HL-60 (cell line): Measurements from ENCODE around the gene DOHH.
A peak's percentile ranks its signal among the peaks of the same experiment; 100 is the strongest.
"Not testable (repeated sequence)": the region's sequence is repeated elsewhere in the genome, so short reads cannot be mapped to it uniquely, and the experiment has no call there.

Experiments used
- DNase-seq, 2 experiments: peaks; one replicate each; pipeline ENCODE4 v3.0.0-alpha.2; 2010 to 2020; ENCODE audit warnings: low read depth in 1 of 2, low spot score in 1 of 2
- H3K27ac ChIP-seq: fragments of 250-450 bp; sonication (Bioruptor Pico); replicated peaks from 2 replicates; pipeline ENCODE4 v1.5.1; 2020; ENCODE audit warnings: mild to moderate bottlenecking, moderate library complexity
- H3K27me3 ChIP-seq: fragments of 250-450 bp; sonication (Bioruptor Pico); 2 replicates; pipeline ENCODE4 v1.5.1; 2021; ENCODE audit warnings: mild to moderate bottlenecking, moderate library complexity; ENCODE audit not compliant: insufficient read depth, poor library complexity, severe bottlenecking
- H3K4me3 ChIP-seq: replicated peaks from 2 replicates; pipeline ENCODE4 v1.5.1; 2011; ENCODE audit warnings: mild to moderate bottlenecking, control low read depth, low read length; ENCODE audit not compliant: insufficient read depth
- GABPA ChIP-seq: IDR thresholded peaks from 2 replicates; pipeline ENCODE4 v1.6.1; 2012; ENCODE audit warnings: low read depth
- POLR2AphosphoS5 ChIP-seq: IDR thresholded peaks from 2 replicates; pipeline ENCODE4 v1.6.1; 2012; ENCODE audit warnings: low read depth
- SPI1 ChIP-seq: IDR thresholded peaks from 2 replicates; pipeline ENCODE4 v1.6.1; 2012; ENCODE audit warnings: low read depth, mild to moderate bottlenecking, borderline replicate concordance
- TF ChIP-seq, protein P1 (sequence below): IDR thresholded peaks from one replicate; pipeline ENCODE4 v1.5.1; 2011; ENCODE audit warnings: low read length, control low read depth, inconsistent platforms; ENCODE audit not compliant: insufficient read depth
- TF ChIP-seq, protein P2 (sequence below): IDR thresholded peaks from 2 replicates; pipeline ENCODE4 v1.6.1; 2012; ENCODE audit warnings: low read depth; ENCODE audit not compliant: insufficient replicate concordance

DOHH gene

DNA sequence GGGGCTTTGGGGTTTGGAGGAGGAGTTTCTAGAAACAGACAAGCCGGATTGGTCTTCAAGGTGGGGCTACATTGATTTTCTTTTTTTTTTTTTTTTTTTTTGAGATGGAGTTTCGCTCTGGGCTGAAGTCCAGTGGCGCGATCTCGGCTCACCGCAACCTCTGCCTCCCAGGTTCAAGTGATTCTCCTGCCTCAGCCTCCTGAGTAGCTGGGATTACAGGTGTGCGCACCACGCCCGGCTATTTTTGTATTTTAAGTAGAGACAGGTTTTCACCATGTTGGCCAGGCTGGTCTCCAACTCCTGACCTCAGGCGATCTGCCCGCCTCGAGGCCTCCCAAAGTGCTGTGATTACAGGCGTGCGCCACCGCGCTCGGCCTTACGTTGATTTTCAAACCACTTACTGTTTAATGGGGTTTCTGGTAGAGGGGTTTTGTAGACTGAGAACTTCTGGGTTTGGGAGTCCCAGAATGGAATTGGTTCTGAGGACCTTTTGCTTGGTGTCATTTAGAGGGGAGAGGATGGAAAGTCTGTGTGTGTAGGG is 7.7 kb upstream of the DOHH start:
- H3K27ac ChIP-seq, DNase-seq, H3K27me3 ChIP-seq, H3K4me3 ChIP-seq: not testable (repeated sequence)

DNA sequence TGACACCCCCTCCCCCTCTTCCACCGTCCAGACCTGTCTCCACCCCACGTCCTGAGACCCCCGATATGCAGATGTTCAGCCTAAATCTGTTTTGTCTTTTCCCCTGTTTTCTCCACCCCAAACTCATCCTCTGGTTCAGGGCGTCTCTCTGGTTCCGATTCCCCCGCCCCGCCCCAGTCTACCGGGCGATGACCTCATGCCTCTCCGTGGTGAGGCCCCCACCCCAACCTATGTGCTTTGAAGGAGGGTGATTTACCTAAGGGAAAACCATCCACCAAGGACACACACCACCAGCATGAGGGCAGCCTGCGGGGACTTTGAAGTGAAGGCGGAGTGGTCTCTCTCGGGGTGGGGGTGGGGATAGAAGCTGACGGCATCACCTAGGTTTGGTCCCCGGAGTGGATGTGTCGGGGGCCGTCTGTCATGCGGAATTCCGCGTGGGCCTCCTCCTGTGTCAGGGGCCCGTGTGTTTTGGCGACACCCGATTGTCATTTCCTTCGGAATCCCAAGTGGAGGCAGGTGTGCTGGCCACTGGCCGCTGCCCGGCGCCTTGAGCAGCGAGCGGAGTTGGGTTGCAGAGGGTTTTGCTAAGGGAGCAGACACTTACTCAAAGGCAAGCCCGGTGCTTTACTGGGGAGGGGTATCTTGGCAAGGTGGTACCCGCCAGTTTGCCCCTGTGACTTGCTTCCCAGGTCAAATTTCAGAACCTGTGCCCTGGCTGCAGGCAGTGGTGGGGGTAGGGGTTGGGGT is 7.1 kb upstream of the DOHH start:
- Histone ChIP-seq H3K4me3 (peak overlapping the region; percentile 76), H3K27me3 (no peaks in the 10 kb centered on the region), H3K27ac (no peak overlapping the region)
- TF ChIP-seq, protein P1, sequence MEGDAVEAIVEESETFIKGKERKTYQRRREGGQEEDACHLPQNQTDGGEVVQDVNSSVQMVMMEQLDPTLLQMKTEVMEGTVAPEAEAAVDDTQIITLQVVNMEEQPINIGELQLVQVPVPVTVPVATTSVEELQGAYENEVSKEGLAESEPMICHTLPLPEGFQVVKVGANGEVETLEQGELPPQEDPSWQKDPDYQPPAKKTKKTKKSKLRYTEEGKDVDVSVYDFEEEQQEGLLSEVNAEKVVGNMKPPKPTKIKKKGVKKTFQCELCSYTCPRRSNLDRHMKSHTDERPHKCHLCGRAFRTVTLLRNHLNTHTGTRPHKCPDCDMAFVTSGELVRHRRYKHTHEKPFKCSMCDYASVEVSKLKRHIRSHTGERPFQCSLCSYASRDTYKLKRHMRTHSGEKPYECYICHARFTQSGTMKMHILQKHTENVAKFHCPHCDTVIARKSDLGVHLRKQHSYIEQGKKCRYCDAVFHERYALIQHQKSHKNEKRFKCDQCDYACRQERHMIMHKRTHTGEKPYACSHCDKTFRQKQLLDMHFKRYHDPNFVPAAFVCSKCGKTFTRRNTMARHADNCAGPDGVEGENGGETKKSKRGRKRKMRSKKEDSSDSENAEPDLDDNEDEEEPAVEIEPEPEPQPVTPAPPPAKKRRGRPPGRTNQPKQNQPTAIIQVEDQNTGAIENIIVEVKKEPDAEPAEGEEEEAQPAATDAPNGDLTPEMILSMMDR, result no peak
- no peak for TF ChIP-seq SPI1
- TF ChIP-seq POLR2AphosphoS5, result no peak
- no peak for TF ChIP-seq GABPA
- TF ChIP-seq, protein P2, sequence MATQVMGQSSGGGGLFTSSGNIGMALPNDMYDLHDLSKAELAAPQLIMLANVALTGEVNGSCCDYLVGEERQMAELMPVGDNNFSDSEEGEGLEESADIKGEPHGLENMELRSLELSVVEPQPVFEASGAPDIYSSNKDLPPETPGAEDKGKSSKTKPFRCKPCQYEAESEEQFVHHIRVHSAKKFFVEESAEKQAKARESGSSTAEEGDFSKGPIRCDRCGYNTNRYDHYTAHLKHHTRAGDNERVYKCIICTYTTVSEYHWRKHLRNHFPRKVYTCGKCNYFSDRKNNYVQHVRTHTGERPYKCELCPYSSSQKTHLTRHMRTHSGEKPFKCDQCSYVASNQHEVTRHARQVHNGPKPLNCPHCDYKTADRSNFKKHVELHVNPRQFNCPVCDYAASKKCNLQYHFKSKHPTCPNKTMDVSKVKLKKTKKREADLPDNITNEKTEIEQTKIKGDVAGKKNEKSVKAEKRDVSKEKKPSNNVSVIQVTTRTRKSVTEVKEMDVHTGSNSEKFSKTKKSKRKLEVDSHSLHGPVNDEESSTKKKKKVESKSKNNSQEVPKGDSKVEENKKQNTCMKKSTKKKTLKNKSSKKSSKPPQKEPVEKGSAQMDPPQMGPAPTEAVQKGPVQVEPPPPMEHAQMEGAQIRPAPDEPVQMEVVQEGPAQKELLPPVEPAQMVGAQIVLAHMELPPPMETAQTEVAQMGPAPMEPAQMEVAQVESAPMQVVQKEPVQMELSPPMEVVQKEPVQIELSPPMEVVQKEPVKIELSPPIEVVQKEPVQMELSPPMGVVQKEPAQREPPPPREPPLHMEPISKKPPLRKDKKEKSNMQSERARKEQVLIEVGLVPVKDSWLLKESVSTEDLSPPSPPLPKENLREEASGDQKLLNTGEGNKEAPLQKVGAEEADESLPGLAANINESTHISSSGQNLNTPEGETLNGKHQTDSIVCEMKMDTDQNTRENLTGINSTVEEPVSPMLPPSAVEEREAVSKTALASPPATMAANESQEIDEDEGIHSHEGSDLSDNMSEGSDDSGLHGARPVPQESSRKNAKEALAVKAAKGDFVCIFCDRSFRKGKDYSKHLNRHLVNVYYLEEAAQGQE, result no peak
- DNase-seq, result no peak

DNA sequence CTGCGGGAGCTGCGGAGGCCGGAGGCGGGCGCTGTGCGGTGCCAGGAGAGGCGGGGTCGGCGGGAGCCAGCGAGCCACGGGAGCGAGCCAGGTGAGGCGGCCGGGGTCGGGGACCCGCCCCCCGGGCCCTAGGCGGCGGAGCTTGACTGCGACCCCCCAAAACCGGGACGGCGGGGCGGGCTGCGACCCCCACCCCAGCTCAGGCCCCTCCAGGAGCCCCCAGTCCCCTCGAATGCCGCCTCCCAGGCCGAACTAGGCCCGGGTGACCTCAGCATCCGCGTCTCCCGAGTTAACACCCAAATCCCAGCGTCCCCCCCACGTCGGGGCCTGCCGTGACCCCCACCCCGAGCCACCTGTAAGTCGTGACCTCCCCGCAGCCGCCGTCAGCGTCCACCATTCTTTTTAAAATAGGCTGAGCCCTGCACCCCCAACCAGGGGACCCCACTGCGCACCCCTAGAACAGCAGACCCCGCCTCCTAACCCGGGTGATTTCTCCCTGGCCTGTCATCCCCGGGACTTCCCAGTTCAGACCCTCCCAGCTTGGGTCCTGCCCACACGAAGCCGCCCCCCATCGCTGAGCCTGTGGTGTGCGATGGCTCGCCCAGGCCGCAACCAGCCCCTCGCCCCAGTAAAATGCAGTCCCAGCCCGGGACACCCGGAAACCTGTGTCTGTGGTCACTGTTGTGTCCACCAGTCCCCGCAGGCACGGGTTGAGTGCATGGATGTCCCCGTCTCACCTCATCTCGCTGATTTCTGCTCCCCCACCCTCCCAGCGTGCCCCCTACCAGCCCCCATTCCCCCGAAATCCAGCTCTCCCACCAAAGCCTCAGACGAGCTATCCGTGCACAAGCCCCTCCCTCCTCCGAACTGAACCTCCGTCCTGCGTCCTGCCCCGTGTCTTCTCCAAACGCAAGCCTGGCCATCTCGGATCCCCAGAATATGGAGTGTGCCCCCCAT is 6.2 kb upstream of the DOHH start:
- peak overlapping the region; percentile 68 for H3K27ac ChIP-seq
- H3K4me3 ChIP-seq, result peak overlapping the region; percentile 76
- TF ChIP-seq SPI1 (no peak), GABPA (no peak), POLR2AphosphoS5 (no peak)
- TF ChIP-seq, protein P1, result no peak
- TF ChIP-seq, protein P2, result no peak
- H3K27me3 ChIP-seq, result no peaks in the 10 kb centered on the region
- peak in 1 of 2 experiments; percentile 5 for DNase-seq
